Colon (tissue), 2 donors: ENCODE data around the gene HMGXB3.

Experiments
- FAIRE-seq: peaks from 2 replicates; lab custom pipeline; 2012; peaks lifted over from hg19 to GRCh38; lab: Jason Lieb, UNC
- donor health status: control.
- donor health status: control.

HMGXB3 gene

DNA sequence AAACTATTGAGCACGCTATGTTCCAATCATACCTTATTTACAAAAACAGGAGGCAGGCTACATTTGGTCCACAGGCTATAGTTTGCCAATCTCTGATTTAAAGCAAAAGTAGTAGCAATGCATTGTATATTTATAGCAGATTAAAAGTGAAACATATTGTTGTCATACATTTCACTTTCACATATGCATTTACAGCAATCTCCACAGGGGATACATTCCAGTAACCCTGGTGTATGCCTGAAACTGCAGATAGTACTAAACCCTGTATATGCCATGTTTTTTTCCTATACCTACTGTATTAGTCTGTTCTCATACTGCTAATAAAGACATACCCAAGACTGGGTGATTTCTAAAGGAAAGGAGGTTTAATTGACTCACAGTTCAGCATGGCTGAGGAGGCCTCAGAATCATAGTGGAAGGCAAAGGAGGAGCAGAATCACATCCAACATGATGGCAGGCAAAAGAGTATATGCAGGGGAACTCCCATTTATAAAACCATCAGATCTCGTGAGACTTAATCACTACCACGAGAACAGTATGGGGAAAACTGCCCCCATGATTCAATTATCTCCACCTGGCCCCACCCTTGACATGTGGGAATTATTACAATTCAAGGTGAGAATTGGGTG lies 91.7 kb downstream of the HMGXB3 start:
- no peak for FAIRE-seq

DNA sequence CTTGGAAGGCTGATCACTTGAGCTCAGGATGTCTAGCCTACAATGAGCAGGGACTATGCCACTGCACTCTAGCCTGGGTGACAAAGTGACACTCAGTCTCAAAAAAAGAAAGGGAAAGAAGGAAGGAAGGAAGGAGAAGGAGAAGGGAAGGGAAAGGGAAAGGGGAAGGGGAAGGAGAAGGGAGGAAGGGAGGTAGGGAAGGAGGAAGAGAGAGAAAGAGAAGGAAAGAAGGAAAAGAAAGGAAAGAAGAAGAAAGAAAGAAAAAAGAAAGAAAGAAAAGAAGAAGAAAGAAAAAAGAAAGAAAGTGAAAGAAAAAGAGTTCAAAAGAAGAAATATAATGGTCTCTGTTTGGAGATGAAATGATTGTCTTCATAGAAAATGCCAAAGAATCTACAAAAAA lies 96.6 kb downstream of the HMGXB3 start:
- no peak for FAIRE-seq

DNA sequence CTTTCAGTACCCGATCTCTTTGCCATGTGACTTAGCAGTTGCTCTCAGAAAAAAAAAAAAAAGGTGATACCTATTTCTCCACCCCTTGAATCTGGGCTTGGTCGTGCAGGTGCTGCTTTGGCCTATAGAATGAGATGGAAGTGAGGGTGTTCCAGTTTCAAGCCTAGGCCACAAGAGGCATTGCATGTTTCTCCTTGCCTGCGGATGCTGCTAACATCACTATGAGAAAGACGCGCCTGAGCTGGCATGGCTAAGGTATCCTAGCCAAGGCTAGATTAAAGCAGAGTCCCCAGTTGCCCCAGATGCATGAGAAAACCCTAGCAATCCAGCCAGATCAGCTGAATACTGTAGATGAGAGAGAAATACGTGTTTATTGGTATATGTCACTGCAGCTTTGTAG lies 100.5 kb downstream of the HMGXB3 start:
- FAIRE-seq: no peak
